ENCODE data around the gene SLC6A5.

Gene SLC6A5

DNA sequence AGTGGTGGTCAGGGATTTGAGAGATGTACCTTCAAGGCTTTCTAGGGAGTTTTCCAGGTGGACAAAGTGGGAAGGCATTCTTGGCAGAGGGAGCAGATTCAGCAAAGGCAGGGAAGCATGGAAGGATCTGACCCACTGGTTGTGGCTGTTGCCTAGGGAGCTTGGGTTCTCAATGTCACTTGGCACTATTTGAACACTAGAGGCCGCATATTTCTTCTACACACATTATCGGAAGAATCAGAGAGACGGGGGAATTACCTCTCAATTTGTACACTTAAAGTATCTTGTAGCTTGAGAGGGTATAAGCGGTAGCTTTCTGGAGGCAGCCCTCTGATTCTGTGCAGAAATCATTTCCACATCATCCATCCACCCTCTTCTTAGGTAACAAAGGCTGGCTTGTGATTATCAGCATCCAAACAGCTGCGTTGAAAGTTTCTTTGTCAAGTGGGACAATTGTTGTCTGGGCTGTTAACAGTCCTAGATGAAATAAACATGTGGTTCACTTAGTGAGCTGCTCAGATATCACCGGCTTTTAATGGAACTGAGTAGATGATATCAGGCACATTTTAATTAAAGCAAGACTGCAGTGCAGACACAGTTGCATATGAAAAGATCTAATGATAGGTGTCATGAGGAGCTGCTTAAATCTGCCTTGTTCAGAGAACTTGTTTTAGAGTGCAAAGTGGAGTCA is 72.6 kb downstream of the SLC6A5 start:
- DNase-seq = peak in 1 of 2 experiments; percentile 45

DNA sequence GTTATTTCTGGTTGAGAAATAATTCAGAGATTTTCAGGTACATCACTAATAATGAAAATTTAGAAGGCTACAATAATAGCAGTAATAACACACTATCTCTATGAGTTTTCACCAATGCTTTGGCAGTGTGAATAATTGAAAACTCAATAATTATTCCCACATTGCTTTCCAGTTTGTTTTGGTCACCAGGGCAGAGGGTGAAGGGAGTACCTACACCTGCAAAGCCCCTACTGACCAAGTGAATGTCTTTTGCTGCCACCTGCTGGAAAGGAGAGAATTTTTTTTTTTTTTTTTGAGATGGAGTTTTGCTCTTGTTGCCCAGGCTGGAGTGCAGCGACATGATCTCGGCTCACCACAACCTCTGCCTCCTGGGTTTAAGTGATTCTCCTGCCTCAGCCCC is 73.2 kb downstream of the SLC6A5 start:
- no peak for DNase-seq

DNA sequence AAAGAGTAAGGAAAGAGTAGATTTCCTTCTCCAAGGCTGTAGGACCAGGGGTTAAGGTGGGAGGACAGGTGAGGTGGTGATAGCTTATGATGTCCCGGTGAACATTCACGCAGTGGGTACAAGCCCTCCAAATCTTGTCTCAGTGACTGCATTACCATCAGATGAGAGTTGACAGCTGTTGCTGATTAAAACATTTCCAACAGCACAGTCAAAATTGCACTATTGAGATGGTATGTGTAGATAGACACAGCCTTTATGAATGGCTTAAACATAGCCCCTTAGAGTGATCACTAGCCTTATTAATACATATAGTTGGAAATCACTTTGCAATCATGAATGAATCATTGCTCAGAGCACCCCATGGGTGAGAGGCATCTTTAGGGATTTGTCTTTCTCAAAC is 77.2 kb downstream of the SLC6A5 start:
- DNase-seq = no peak

DNA sequence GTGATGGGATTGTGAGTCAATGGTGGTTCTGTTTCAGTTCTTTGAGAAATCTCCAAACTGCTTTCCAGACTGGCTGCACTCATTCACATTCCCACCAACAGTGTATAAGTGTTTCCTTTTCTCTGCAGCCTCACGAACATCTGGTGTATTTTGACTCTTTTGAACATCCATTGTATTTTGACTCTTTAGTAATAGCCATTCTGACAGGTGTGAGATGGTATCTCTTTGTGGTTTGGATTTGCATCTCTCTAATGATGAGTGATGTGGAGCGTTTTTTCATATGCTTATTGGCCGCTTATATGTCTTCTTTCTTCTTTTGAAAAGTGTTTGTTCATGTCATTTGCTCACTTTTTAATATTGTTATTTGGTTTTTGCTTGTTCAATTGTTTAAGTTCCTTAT is 89.4 kb downstream of the SLC6A5 start:
- no peak for DNase-seq

DNA sequence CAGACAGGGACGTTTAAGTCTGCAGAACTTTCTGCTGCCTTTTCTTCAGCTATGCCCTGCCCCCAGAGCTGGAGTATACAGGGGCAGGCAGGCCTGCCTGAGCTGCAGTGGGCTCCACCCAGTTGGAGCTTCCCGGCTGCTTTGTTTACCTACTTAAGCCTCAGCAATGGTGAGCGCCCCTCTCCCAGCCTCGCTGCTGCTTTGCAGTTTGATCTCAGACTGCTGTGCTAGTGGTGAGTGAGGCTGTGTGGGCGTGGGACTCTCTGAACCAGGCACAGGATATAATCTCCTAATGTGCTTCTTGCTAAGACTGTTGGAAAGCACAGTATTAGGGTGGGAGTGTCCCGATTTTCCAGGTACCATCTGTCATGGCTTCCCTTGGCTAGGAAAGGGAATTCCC is 108.5 kb downstream of the SLC6A5 start:
- no peak for DNase-seq

All from NCI-H446 (cell line).